Measurements from ENCODE around the gene IVNS1ABP.
A peak's percentile ranks its signal among the peaks of the same experiment; 100 is the strongest.

IVNS1ABP gene

GRCh38 chr1:185341196-185341781 lies 24.2 kb upstream of the IVNS1ABP start:
- no peak overlapping the region for H3K4me3 Mint-ChIP-seq
- H3K27ac Mint-ChIP-seq: no peak overlapping the region
- H3K36me3 Mint-ChIP-seq (ENCODE audit: low read depth): no peaks in the 10 kb centered on the region
- no peak for DNase-seq
- H3K27me3 Mint-ChIP-seq (ENCODE audit: low read depth, poor library complexity): no peaks in the 10 kb centered on the region
- no peaks in the 10 kb centered on the region for H3K9me3 Mint-ChIP-seq
- H3K4me1 Mint-ChIP-seq: no peaks in the 10 kb centered on the region
- TF ChIP-seq CTCF (IDR thresholded peaks at IDR 0.05): no peak

- H3K27me3 Mint-ChIP-seq (ENCODE audit: low read depth, poor library complexity): no peaks in the 10 kb centered on the region
- TF ChIP-seq CTCF (IDR thresholded peaks at IDR 0.05): no peak
- no peak overlapping the region for H3K4me3 Mint-ChIP-seq
- H3K36me3 Mint-ChIP-seq (ENCODE audit: low read depth): no peaks in the 10 kb centered on the region
- no peaks in the 10 kb centered on the region for H3K9me3 Mint-ChIP-seq
- no peaks in the 10 kb centered on the region for H3K4me1 Mint-ChIP-seq
- peak overlapping the region; percentile 3 for H3K27ac Mint-ChIP-seq
- DNase-seq: no peak
These were observed 21.9 kb upstream of the IVNS1ABP start for GRCh38 chr1:185338719-185339622.

GRCh38 chr1:185337246-185337645 lies 20.2 kb upstream of the IVNS1ABP start:
- H3K36me3 Mint-ChIP-seq (ENCODE audit: low read depth): no peaks in the 10 kb centered on the region

GRCh38 chr1:185334182-185334581 lies 17.1 kb upstream of the IVNS1ABP start:
- H3K4me1 Mint-ChIP-seq: peaks cover 5% of the 10 kb centered on the region
- H3K9me3 Mint-ChIP-seq: no peaks in the 10 kb centered on the region
- H3K36me3 Mint-ChIP-seq (ENCODE audit: low read depth): no peaks in the 10 kb centered on the region
- DNase-seq: no peak
- peaks cover 3% of the 10 kb centered on the region for H3K27me3 Mint-ChIP-seq (ENCODE audit: low read depth, poor library complexity)
- no peak for TF ChIP-seq CTCF (IDR thresholded peaks at IDR 0.05)
- no peak overlapping the region for H3K27ac Mint-ChIP-seq
- H3K4me3 Mint-ChIP-seq: no peak overlapping the region

More at GRCh38 chr1:185337246-185337645, 20.2 kb upstream of the IVNS1ABP start:
- no peak overlapping the region for H3K4me3 Mint-ChIP-seq
- TF ChIP-seq CTCF (IDR thresholded peaks at IDR 0.05): no peak
- H3K9me3 Mint-ChIP-seq: no peaks in the 10 kb centered on the region
- peaks cover 5% of the 10 kb centered on the region for H3K4me1 Mint-ChIP-seq
- H3K27ac Mint-ChIP-seq: no peak overlapping the region
- DNase-seq: no peak
- peaks cover 3% of the 10 kb centered on the region for H3K27me3 Mint-ChIP-seq (ENCODE audit: low read depth, poor library complexity)

- Mint-ChIP-seq H3K27me3 (ENCODE audit: low read depth, poor library complexity) (peaks cover 3% of the 10 kb centered on the region), H3K36me3 (ENCODE audit: low read depth) (no peaks in the 10 kb centered on the region), H3K27ac (no peak overlapping the region), H3K4me1 (peaks cover 5% of the 10 kb centered on the region), H3K9me3 (no peaks in the 10 kb centered on the region), H3K4me3 (no peak overlapping the region)
- TF ChIP-seq CTCF (IDR thresholded peaks at IDR 0.05): no peak
- no peak for DNase-seq
These were observed 11.2 kb upstream of the IVNS1ABP start for GRCh38 chr1:185328255-185328654.
